ENCODE data around the gene CEP57L1. TPM values are rescaled to one million over a fixed set of nuclear protein-coding genes. Genes with fewer than 3 reads are reported as not detected.
"Not testable (repeated sequence)": the region's sequence is repeated elsewhere in the genome, so short reads cannot be mapped to it uniquely, and the experiment has no call there.

Gene CEP57L1
- total RNA-seq, 4 donors from 2014 or later: 5.6 to 52.7 (median 17.5) TPM

- DNase-seq: no peak
- H3K36me3 ChIP-seq: no peaks in the 10 kb centered on the region
- intact Hi-C loops (cut with DNase I; ENCODE audit: low total_unique reads): no loop called here
- H3K27ac ChIP-seq: peak overlapping the region; percentile 16 to 82
- peaks cover 0 to 4% of the 10 kb centered on the region in 2 donors for H3K4me1 ChIP-seq
- H3K9me3 ChIP-seq: no peaks in the 10 kb centered on the region
- TF ChIP-seq CTCF (IDR thresholded peaks at IDR 0.05) (no peak), POLR2A (IDR thresholded peaks at IDR 0.05) (no peak)
- no peak overlapping the region for H3K4me3 ChIP-seq
- H3K27me3 ChIP-seq: no peaks in the 10 kb centered on the region
These were observed 14.3 kb upstream of the CEP57L1 start for GRCh38 chr6:109081026-109081425.

- Histone ChIP-seq H3K36me3 (no peaks in the 10 kb centered on the region), H3K27me3 (no peaks in the 10 kb centered on the region), H3K9me3 (no peaks in the 10 kb centered on the region), H3K27ac (peak overlapping the region; percentile 16 to 82), H3K4me1 (peaks cover 0 to 7% of the 10 kb centered on the region in 2 donors), H3K4me3 (no peak overlapping the region)
- intact Hi-C loops (cut with DNase I; ENCODE audit: low total_unique reads): no loop called here
- no peak for TF ChIP-seq POLR2A (IDR thresholded peaks at IDR 0.05)
- no peak for TF ChIP-seq CTCF (IDR thresholded peaks at IDR 0.05)
- DNase-seq: no peak
These were observed 13.7 kb upstream of the CEP57L1 start for GRCh38 chr6:109081516-109082187.

GRCh38 chr6:109082188-109082577 is 13.1 kb upstream of the CEP57L1 start:
- DNase-seq: no peak
- Histone ChIP-seq H3K36me3 (no peaks in the 10 kb centered on the region), H3K27ac (peak overlapping the region; percentile 16 to 82), H3K9me3 (no peaks in the 10 kb centered on the region), H3K4me1 (peaks cover 0 to 12% of the 10 kb centered on the region in 2 donors), H3K27me3 (no peaks in the 10 kb centered on the region), H3K4me3 (no peak overlapping the region)
- intact Hi-C loops (cut with DNase I; ENCODE audit: low total_unique reads): no loop called here
- TF ChIP-seq CTCF (IDR thresholded peaks at IDR 0.05) (no peak), POLR2A (IDR thresholded peaks at IDR 0.05) (no peak)

GRCh38 chr6:109083657-109084056 is 11.7 kb upstream of the CEP57L1 start:
- Histone ChIP-seq H3K4me3 (no peak overlapping the region), H3K9me3 (no peaks in the 10 kb centered on the region), H3K36me3 (no peaks in the 10 kb centered on the region), H3K27me3 (no peaks in the 10 kb centered on the region), H3K4me1 (peaks cover 0 to 16% of the 10 kb centered on the region in 2 donors), H3K27ac (no peak overlapping the region)
- intact Hi-C loops (cut with DNase I; ENCODE audit: low total_unique reads): no loop called here
- no peak for TF ChIP-seq CTCF (IDR thresholded peaks at IDR 0.05)
- TF ChIP-seq POLR2A (IDR thresholded peaks at IDR 0.05): no peak
- no peak for DNase-seq

- H3K4me1 ChIP-seq: peaks cover 0 to 14% of the 10 kb centered on the region in 2 donors
- H3K27ac ChIP-seq; H3K4me3 ChIP-seq; H3K27me3 ChIP-seq; DNase-seq; H3K9me3 ChIP-seq; H3K36me3 ChIP-seq; intact Hi-C loops (cut with DNase I; ENCODE audit: low total_unique reads): not testable (repeated sequence)
These were observed 11.2 kb upstream of the CEP57L1 start for GRCh38 chr6:109084146-109084545.

Data from uterus (tissue), 4 donors.